CD4-positive, alpha-beta T cell treated with Interferon gamma for 1 hour (primary cell): ENCODE data around the gene MUC5B.

Experiments used
- DNase-seq: peaks from one replicate; pipeline ENCODE4 v3.0.0-alpha.2; 2020

MUC5B gene

DNA sequence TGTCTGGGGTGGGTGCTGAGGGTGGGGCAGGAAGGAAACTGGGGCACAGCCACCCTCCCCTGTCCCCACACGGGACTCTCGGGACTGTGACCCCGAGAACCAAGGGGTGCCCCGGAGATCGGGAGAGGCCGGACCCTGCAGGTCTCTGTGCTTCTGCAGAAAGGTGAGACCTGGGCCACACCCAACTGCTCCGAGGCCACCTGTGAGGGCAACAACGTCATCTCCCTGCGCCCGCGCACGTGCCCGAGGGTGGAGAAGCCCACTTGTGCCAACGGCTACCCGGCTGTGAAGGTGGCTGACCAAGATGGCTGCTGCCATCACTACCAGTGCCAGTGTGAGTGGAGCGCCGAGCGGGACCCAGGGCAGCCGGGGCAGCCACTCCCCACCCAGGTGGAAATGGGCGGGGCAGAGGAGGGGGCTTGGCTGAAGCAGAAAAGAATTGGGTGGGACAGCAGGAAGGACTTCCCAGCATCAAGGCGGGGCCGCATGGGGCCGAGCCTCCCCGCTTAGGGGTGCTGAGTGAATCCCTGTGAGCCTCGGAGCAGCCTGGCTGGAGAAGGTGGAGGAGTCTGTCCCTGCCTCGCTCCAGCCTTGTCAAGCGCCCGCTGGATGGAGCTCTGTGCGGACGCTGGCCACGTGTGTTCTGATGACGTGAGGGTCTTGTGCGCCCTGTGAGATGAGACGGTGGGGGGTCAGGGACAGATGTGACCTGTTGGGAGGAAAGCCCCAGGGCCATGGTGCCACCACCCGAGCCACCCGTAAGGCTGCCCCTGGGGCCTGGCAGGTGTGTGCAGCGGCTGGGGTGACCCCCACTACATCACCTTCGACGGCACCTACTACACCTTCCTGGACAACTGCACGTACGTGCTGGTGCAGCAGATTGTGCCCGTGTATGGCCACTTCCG lies 29.3 kb upstream of the MUC5B start:
- DNase-seq, result no peak

DNA sequence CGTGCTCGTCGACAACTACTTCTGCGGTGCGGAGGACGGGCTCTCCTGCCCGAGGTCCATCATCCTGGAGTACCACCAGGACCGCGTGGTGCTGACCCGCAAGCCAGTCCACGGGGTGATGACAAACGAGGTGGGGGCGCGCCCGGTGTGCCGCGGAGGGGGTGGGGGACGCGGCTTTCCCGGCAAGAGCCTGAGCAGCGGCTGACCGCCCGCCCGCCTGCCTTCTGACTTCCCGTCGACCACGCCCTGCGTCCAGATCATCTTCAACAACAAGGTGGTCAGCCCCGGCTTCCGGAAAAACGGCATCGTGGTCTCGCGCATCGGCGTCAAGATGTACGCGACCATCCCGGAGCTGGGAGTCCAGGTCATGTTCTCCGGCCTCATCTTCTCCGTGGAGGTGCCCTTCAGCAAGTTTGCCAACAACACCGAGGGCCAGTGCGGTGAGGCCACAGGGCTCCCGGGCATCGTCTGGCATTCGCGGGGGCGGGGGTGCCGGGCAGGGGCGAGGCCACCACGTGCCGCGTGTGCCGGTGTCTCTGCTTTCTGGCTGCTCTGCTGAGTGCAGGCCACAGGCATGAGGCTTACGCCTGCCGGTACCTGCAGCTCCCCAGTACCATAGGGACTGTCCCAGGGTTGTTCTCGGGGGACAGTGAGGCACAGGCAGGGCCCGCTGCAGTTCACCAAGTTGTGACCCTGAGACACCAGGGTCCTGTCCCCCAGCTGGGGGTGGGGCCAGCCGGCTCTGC lies 28.5 kb upstream of the MUC5B start:
- DNase-seq, result no peak

DNA sequence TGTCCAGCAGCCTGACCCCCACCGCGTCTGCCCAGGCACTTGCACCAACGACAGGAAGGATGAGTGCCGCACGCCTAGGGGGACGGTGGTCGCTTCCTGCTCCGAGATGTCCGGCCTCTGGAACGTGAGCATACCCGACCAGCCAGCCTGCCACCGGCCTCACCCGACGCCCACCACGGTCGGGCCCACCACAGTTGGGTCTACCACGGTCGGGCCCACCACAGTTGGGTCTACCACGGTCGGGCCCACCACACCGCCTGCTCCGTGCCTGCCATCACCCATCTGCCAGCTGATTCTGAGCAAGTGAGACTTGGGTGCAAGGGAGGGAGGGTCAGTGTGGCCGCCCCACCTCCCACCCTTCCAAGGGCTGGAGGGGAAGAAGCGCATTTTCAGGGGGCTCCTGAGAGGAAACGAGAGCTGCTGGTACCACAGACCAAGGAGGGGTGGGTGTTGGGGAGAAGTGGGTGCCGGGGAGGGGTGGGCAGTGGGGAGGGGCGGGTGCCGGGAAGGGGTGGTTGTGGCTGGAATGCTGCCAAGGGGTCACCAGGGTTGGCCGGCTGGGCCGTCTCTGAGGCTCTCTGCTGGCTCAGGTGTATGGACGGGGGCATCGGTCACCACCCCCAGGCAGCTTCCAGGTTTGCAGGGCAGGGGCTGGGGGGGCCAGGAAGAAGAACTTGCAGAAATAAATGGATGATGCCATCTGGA lies 27.7 kb upstream of the MUC5B start:
- DNase-seq, result no peak

DNA sequence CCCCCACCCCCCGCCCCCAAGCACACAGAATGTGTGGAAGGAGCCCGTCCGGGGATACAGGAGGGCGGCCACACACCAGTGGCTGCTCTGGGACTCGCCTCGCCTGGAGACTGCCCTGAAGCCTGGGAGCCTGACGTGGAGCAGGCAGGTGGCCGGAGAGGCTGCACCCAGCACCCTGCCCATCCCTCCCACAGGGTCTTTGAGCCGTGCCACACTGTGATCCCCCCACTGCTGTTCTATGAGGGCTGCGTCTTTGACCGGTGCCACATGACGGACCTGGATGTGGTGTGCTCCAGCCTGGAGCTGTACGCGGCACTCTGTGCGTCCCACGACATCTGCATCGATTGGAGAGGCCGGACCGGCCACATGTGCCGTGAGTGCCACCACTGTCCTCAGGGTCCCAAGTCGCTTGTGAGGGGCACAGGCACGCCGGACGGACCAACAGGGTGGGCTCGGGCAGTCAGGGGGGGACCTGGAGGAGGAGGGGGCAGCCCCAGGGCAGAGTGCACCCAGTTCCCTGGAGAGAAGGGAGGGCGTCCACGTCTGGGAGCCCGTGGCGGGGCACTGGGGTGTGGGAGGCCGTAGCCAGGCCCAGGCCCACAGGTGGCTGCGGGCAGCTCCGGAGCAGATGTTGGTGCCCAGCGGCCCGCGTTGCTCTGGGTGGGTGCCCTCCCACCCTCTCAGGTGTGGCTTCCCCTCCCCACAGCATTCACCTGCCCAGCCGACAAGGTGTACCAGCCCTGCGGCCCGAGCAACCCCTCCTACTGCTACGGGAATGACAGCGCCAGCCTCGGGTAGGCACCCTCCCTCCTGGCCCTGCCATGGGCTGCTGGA lies 27.0 kb upstream of the MUC5B start:
- no peak for DNase-seq

DNA sequence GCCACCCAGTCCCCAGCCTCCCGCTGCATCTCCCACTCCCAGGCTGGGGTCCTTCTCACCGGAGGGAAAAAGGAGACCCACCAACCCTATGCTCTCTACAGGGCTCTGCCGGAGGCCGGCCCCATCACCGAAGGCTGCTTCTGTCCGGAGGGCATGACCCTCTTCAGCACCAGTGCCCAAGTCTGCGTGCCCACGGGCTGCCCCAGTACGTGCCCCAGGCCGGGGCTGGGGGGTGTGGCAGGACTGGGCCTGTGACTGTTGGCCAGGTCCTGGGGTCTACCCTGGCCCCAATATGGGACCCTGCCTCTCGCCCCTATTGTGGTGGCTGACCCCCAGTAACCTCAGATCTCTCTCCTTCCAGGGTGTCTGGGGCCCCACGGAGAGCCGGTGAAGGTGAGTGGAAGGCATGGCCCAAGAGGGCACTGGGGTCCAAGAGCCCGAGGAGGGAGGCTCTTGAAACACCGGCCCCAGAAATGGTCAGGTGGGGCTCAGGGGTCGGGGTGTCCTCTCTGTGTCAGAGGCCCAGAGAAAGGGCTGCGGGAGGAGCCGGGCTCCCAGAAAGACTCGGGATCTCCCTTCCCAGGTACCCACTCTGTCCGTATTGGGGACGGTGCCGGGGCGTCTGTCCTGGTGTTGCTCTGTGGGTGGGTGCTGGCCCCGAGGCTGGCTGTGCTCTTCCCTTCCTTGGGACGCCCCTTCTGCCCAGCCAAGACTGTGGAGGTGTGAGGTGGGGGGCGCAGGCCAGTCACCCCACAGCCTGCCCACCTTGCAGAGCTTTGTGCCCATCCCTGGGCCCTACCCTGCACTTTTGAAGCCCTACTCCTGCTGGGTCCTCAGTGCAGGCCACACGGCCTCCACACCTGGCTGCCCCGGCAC lies 26.1 kb upstream of the MUC5B start:
- DNase-seq, result no peak

DNA sequence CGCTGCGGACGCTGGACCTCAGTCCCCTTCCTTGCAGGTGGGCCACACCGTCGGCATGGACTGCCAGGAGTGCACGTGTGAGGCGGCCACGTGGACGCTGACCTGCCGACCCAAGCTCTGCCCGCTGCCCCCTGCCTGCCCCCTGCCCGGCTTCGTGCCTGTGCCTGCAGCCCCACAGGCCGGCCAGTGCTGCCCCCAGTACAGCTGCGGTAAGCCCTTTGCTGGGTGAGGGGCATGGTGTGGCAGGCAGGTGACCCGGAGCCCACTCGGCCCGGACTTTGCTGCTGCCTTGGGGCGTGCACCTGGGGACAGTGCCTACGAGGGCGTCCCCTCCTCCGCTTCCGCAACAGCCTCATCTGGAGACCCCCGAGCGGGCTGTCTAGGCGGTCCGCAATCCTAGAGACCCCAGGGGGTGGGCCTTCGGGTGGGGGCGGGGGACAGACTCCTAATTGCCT lies 25.4 kb upstream of the MUC5B start:
- DNase-seq, result no peak

DNA sequence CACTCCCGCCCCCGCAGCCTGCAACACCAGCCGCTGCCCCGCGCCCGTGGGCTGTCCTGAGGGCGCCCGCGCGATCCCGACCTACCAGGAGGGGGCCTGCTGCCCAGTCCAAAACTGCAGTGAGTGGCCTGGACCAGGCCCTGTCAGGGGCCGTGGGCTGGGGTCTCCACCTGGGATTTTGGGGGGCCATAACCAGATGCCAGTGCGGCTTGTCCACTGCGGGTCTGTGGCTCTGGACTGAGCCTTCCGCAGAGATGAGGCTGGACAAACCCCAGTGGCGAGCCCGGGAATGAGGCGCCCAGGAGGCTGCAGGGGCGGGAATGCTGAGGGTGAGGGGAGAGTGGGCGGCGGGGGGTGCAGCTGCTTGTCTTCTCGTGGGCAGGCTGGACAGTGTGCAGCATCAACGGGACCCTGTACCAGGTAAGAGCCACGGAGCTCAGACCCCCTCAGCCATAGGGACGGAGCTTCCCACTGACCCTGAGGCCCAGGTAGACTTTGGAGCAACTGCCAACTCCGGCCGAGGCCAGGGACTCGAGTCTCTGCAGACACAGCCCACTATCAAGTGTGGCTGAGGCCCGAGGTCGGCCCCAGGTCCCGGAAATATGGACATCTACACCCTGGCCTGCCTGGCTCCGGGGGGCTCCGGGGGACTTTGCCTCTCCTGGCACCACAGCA lies 24.8 kb upstream of the MUC5B start:
- DNase-seq, result no peak

DNA sequence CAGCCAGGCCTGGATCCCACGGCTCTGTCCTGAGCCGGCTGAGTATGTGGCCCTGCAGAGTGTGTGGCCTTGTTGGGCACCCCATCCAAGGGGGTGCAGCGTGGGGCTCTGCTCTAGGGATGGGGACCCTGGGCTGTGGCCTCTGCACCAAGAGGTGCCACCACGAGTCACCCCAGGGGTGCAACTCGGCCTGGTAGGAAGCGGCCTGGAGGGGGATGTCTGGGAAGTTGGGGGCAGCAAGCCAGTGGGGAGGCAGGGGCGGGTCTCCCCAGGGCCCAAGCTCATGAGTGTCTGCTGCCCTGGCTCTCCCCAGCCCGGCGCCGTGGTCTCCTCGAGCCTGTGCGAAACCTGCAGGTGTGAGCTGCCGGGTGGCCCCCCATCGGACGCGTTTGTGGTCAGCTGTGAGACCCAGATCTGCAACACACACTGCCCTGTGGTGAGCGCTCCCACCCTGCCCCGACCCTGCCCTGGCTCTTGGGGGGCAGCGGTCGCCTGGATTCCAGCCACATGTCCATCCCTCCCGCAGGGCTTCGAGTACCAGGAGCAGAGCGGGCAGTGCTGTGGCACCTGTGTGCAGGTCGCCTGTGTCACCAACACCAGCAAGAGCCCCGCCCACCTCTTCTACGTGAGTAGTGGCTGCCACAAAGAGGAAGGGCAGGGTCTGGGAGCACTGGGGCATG lies 24.2 kb upstream of the MUC5B start:
- DNase-seq, result no peak

DNA sequence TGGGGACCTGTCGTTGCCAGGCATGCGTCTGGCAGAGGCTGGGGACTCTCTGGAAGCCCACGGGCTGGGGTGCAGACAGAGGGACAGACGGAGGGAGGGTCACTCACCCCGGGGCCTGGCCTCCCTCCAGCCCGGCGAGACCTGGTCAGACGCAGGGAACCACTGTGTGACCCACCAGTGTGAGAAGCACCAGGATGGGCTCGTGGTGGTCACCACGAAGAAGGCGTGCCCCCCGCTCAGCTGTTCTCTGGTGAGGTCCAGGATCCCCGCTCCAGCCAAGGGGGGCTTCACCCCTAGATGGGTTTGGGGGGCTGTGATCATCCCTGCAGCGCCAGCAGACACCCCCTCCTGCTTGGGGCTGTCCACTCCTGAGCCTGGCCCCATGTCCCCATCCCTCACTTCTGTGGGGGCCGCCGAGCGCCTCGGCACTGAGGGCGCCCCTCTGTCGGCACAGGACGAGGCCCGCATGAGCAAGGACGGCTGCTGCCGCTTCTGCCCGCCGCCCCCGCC lies 23.6 kb upstream of the MUC5B start:
- DNase-seq, result no peak

DNA sequence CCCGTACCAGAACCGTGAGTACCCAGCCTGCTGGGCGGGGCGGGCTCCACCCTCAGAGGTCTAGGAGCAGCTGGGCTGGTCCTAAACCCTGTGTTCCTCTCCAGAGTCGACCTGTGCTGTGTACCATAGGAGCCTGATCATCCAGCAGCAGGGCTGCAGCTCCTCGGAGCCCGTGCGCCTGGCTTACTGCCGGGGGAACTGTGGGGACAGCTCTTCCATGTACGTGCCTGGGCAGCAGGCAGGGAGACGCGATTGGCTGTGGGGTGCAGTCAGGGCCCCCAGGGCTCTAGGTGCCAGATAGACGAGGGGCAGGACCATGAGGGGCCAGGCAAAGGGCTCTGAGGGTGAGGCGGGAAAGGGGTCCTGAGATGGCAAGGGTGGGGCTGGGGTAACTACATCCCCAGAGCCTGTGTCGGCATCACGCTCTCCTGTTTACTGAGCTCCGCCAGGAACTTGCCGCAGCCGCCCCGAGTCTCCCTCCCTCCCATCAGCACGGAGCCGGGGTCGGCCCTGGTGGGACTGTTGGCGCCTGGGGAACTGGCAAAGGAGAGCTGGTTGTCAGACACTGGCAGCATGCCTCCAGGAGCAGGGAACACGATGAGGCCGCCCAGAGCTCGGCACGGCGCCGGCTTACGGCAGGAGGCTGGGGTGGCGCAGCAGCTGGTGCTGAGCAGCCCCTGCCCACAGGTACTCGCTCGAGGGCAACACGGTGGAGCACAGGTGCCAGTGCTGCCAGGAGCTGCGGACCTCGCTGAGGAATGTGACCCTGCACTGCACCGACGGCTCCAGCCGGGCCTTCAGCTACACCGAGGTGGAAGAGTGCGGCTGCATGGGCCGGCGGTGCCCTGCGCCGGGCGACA lies 22.9 kb upstream of the MUC5B start:
- no peak for DNase-seq

DNA sequence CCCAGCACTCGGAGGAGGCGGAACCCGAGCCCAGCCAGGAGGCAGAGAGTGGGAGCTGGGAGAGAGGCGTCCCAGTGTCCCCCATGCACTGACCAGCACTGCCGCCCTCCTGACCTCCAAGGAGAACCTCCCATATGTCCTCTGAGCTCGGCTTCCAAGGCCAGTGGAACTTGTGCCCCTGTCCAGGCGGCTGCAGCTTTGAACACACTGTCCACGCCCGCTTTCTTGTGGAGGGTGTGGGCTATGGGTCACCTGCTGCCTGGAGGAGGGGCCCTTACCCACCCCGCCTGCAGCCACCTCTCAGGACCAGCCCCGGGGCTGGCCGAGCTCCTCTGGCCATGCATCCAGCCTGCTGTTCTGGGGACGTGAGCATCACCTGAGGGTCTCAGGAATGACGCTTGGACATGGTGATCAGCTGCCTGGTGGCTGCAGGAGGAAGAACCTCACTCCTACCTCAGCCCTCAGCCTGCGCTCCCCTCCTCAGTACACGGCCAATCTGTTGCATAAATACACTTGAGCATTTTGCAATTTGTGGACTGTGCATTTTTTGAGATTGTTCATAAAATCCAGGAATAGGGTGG lies 22.2 kb upstream of the MUC5B start:
- no peak for DNase-seq

DNA sequence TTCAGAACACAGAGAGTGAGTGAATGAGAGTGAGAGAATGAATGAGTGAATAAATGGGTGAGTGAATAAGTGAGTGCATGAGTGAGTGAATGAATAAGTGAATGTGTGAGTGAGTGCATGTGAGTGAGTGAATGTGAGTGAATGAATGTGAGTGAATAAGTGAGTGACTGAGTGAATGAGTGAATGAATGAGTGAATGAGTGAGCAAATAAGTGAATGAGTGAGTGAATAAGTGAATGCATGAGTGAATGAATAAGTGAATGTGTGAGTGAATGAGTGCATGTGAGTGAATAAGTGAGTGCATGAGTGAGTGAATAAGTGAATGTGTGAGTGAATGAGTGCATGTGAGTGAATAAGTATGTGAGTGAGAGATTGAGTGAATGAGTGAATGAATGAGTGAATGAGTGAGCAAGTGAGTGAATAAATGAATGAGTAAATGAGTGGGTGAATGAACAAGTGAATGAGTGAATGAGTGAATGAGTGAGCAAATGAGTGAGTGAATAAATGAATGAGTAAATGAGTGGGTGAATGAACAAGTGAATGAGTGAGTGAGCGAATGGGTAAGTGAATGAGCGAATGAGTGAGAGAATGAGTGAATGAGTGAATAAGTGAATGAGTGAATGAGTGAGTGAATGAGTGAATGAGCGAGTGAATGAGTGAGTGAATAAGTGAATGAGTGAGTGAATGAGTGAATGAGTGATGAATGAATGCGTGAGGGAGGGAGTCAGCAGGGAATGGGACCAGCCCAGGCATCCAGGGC lies 21.3 kb upstream of the MUC5B start:
- DNase-seq, result no peak

DNA sequence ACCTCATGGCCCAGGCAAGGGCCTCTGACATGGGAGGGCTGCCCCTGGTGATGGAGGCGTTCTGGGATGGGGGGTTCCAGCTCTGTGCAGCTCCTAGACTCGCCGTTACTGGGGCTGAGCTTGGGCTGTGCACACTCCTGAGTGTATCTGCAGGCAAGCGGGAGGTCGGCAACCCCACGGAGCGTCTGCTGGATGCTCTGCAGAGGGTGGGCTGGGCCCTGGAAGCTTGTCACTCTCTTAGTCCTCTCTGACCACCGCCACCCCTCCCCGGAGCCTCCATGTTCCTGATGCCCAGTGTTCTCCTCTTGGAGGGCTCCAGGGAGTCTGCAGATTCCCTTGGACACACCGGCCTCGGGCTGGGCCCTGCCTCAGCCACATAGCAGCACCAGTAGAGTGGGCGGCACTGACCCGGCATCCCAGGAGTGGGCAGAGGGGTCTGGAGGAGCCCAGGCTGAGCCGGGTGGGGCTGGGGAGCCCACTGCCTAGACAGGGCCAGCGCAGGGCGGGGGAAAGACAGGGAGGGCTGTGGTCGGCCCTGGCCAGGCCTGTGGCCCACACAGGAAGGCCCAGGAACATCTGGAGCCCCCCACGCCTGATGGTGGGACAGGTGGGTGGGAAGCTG lies 20.6 kb upstream of the MUC5B start:
- DNase-seq, result no peak

DNA sequence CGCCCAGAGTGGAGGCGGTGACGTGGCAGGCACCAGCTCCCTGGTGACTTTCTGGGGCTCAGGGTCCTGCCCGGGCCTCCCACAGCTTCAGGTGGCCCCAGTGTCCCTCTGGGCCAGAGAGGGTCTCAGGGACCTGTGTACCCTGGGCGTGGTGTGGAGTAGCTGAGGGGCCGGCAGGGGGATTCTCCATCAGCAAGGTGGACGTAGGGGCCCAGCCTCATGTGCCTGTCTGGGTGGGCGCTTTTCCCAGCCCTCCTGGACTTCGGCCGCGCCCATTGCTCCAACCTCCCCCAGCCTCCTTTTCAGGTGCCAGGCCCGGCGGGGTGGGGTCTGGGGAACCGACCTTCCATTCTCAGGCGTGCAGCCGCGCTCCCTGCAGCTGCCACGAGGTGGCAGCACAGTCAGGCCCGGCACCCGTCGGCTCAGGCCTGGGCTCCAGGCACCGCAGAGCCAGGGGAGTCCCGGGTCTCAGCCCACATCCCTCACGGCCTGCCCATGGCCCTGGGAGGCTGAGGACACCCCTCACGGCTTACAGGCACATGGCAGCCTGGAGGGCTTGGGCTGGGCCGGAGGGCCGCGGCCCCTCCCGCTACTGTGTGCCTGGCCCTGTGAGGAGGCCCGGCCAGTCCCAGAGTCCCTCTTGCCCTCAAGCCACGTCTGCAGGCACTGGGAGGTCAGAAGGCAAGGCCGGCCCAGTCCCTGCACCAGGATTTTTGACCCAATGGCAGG lies 19.9 kb upstream of the MUC5B start:
- peak; percentile 53 for DNase-seq

DNA sequence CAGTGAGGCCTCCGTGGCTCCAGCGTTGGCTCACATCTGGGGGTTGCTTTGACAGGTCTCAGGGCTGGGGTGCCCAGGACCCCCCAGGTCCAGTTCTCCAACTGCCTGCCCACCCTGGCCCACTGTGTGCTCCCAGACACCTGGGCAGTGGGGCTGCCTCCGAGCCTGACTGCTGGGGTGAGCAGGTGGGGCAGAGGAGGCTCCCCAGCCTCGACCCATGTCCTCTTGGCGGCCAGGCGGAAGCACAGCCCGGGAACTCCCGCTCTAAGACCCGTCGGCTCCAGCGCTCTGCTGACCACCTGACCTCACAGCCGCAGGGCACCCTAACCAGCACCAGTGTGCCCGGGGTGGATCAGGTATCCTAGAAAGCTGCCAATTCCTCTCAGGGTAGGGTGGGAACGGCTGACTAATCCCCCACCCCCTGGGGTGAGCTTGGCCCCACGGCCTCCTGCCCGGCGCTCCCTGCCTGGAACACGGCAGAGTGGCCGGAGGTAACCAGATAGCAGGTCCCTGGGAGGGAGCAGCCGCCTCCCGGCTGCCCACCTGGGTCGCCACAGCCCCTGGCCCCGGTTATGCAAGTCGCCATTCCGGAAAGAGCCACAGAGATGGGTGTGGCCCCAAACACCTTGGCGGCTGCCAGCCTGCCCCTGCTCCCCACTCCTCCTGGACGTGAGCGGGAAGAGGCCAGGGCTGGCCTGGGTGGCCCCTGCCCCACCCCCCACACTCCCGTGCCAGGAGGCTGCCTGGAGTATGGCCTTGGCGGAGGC lies 19.2 kb upstream of the MUC5B start:
- no peak for DNase-seq
